ENCODE measurements around the gene IQCM. TPM values are rescaled to one million over a fixed set of nuclear protein-coding genes. Genes with fewer than 3 reads are reported as not detected.

The IQCM gene
- total RNA-seq, 4 donors from 2014 or later, result not detected

GRCh38 chr4:149631629-149632028, 184.0 kb downstream of the IQCM start:
- no peak for TF ChIP-seq CTCF (IDR thresholded peaks at IDR 0.05)
- DNase-seq (ENCODE audit: low spot score) (no peak), ATAC-seq (ENCODE audit: low FRiP score) (no peak)

GRCh38 chr4:149630064-149630463, 185.6 kb downstream of the IQCM start:
- DNase-seq (ENCODE audit: low spot score), result no peak
- TF ChIP-seq CTCF (IDR thresholded peaks at IDR 0.05), result no peak
- no peak for ATAC-seq (ENCODE audit: low FRiP score)

- ATAC-seq (ENCODE audit: low FRiP score) (no peak), DNase-seq (ENCODE audit: low spot score) (no peak)
- TF ChIP-seq CTCF (IDR thresholded peaks at IDR 0.05), result no peak
Measured at GRCh38 chr4:149605601-149606378, 209.9 kb downstream of the IQCM start.

- DNase-seq (ENCODE audit: low spot score), result no peak
- TF ChIP-seq CTCF (IDR thresholded peaks at IDR 0.05), result no peak
- ATAC-seq (ENCODE audit: low FRiP score), result no peak
Measured at GRCh38 chr4:149604827-149605226, 210.8 kb downstream of the IQCM start.

- DNase-seq (ENCODE audit: low spot score), result no peak
- no peak for ATAC-seq (ENCODE audit: low FRiP score)
- no peak for TF ChIP-seq CTCF (IDR thresholded peaks at IDR 0.05)
Measured at GRCh38 chr4:149595500-149595899, 220.1 kb downstream of the IQCM start.

GRCh38 chr4:149589826-149590225, 225.8 kb downstream of the IQCM start:
- no peak for TF ChIP-seq CTCF (IDR thresholded peaks at IDR 0.05)
- DNase-seq (ENCODE audit: low spot score), result no peak
- no peak for ATAC-seq (ENCODE audit: low FRiP score)

GRCh38 chr4:149584722-149585121, 230.9 kb downstream of the IQCM start:
- no peak for DNase-seq (ENCODE audit: low spot score)
- no peak for TF ChIP-seq CTCF (IDR thresholded peaks at IDR 0.05)
- ATAC-seq (ENCODE audit: low FRiP score), result no peak

Data from omental fat pad (tissue), 4 donors.